GM18505 (cell line): ENCODE data around the gene CTNNA3.
"Not testable (repeated sequence)": the region's sequence is repeated elsewhere in the genome, so short reads cannot be mapped to it uniquely, and the experiment has no call there.

ENCODE experiments used
- ATAC-seq: cut with Tn5 transposase; IDR thresholded peaks from one replicate; pipeline ENCODE4 v1.9.1; 2021; ENCODE audit not compliant: unreplicated experiment
- POLR2A ChIP-seq: IDR thresholded peaks from 4 replicates; pipeline ENCODE4 v1.6.1; 2011; ENCODE audit warnings: borderline replicate concordance; ENCODE audit not compliant: insufficient read depth, insufficient read length; ENCODE audit errors: extremely low read depth

Gene CTNNA3

DNA sequence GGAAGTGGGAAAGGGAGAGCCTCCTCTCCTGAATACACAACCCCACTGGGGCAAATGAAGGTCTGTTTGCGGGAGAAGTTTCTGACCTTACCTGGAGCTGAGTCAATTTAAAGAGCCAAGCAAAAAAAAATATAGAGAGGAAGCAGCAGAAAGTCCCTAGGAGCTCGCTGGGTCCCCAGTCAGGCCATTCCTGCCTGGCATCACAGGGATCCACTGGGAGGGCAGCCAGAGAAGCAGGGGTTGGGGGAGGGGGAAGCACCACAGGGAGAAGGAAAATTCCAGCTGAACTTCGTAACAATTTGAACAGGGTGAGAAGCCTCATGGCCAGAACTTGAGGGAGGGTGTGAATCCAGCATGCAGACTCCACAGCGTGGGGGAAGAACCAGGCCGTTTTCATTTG, 471.4 kb downstream of the CTNNA3 start:
- no peak for ATAC-seq

DNA sequence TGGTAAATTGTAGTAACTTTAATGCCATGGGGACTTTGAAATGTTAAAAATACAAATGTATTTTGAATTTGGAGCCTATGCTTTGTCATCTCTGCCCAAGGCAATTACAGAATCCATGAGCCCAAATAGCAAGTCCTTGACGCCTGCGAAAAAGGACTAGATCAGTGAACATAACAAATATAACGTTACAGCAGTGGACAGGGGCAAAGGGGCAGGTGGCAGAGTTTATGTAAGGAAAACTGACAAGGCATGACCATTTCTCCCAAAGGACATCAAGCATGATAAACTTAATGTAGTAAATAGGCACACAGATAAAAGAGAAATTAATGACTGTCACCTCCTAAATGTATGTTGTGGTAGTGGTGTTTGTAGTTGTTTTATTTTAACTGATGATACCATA, 473.1 kb downstream of the CTNNA3 start:
- no peak for TF ChIP-seq POLR2A
- ATAC-seq, result no peak

More for the DNA sequence above, 471.4 kb downstream of the CTNNA3 start:
- no peak for TF ChIP-seq POLR2A

DNA sequence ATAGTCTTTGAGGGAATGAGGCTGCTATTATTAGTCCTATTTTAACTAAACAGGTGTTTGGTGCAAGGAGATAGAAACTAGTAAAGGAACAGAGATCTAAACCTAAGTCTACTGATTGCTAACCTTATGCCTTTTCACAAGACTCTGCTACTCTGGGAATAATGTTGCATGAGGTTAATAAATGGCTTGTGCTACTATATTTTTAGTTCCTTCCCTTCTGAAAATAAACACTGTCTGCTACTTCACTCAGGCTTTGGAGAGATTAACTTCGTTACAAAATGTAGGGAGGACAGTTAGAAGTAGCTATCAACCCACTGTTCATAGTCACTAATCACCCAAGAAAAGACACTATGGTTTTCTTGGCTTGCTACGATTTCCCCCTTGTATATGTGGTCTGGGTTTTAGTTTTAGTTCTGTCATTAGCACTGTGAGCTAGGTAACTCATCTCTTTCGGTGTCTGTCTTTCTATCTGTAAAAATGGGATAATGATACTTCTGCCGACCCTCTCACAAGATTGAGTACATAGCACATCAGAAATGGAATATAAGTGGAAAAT, 474.0 kb downstream of the CTNNA3 start:
- no peak for TF ChIP-seq POLR2A
- ATAC-seq, result no peak

GRCh38 chr10:67211680-67212079, 484.3 kb downstream of the CTNNA3 start:
- ATAC-seq, result no peak
- TF ChIP-seq POLR2A, result no peak

DNA sequence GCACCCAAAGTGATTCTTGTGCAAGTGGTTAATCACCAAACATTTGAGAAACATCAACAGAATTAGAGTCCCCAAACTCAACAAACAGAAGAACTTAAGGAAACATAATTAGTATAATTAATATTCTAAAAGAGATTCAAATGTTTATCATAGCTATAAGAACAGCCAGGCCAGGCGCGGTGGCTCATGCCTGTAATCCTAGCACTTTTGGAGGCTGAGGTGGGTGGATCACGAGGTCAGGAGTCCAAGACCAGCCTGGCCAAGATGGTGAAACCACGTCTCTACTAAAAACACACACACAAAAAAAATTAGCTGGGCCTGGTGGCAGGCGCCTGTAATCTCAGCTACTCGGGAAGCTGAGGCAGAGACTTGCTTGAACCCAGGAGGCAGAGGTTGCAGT, 488.1 kb downstream of the CTNNA3 start:
- ATAC-seq, result not testable (repeated sequence)

- no peak for TF ChIP-seq POLR2A
- no peak for ATAC-seq
Observed at GRCh38 chr10:67200913-67201564, 495.0 kb downstream of the CTNNA3 start.

- ATAC-seq, result no peak
- no peak for TF ChIP-seq POLR2A
Observed at GRCh38 chr10:67175354-67175753, 520.6 kb downstream of the CTNNA3 start.

GRCh38 chr10:67173787-67174186, 522.2 kb downstream of the CTNNA3 start:
- no peak for TF ChIP-seq POLR2A
- no peak for ATAC-seq

- TF ChIP-seq POLR2A, result no peak
- ATAC-seq, result no peak
Observed at GRCh38 chr10:67171970-67172369, 524.0 kb downstream of the CTNNA3 start.

GRCh38 chr10:67156239-67156638, 539.8 kb downstream of the CTNNA3 start:
- no peak for TF ChIP-seq POLR2A
- ATAC-seq, result no peak

DNA sequence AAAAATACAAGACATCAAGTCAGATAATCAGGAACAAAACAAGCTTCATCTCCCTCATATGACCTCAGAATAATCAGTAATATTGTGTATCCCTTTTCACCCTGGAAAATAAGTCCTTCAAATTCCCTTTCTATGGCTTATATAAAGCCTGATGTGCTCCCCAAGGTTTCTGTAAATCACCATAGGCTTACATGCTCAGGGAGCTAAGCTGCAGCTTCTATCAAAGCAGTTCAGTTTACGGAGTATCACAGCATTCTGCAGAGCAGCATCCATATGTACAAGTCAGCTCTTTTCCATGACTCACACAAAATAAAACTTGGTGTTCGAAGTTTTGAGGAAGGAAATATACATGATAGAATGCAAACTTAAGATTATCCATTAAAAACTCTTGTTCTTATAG, 544.5 kb downstream of the CTNNA3 start:
- TF ChIP-seq POLR2A, result no peak
- no peak for ATAC-seq

DNA sequence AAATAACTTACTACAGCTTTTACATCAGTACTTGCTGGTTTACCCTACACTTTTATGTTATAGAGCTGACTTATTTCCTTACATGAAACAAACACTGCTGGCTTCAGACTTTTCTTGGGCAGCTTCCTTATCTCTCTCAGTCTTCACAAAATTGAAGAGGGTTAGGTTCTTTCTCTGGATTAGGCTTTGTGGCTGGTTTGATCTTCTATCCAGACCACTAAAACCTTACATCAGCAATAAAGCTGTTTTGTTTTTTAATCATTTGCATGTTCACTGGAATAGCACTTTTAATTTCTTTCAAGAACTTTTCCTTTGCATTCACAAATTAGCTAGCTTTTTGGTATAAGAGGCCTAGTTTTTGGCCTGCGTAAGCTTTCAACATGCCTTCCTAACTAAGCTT, 551.5 kb downstream of the CTNNA3 start:
- no peak for TF ChIP-seq POLR2A
- no peak for ATAC-seq

GRCh38 chr10:67141300-67141699, 554.7 kb downstream of the CTNNA3 start:
- no peak for ATAC-seq
- TF ChIP-seq POLR2A, result no peak

GRCh38 chr10:67140641-67141040, 555.4 kb downstream of the CTNNA3 start:
- ATAC-seq, result no peak
- TF ChIP-seq POLR2A, result no peak

DNA sequence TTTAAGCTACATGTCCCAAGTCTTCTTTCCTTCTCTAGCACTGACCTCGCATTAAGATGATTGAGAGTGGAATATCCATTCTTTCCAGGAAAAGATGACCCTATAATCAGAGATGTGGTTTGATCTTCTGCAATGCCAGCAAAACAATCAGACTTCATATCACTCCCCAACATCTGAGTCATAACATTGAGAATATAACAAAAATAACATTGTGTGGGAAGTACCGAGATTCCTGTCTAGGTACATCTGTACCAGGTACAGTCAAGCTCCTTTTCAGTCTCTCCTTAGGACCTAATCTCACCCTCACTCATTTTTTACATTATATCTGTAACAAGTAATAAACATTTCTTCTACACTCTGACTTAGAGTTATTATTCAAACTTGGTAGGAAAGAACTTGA, 568.6 kb downstream of the CTNNA3 start:
- no peak for ATAC-seq
- no peak for TF ChIP-seq POLR2A
